ENCODE measurements around the gene CBLN1.

Gene CBLN1

DNA sequence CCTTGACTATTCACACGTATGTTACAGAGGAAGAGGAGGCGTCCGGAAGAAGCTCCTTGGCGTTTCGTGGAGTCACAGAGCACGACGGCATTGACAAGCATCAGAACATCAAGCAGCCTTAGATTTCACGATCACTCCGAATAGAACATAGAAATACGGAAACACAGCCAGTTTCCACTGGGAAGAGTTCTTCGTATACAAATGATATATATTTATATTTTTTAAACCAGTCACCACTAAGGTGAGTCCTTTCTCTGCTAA is 3.1 kb downstream of the CBLN1 start:
- DNase-seq (ENCODE audit: low read depth): no peak
- no peak overlapping the region for H3K4me3 ChIP-seq (ENCODE audit: low read length)
- no peak for TF ChIP-seq CTCF (conservative IDR thresholded peaks at IDR 0.05; ENCODE audit: low read length)

GRCh38 chr16:49277766-49278566 is 3.7 kb downstream of the CBLN1 start:
- DNase-seq (ENCODE audit: low read depth): no peak
- TF ChIP-seq CTCF (conservative IDR thresholded peaks at IDR 0.05; ENCODE audit: low read length): no peak
- H3K4me3 ChIP-seq (ENCODE audit: low read length): no peak overlapping the region

DNA sequence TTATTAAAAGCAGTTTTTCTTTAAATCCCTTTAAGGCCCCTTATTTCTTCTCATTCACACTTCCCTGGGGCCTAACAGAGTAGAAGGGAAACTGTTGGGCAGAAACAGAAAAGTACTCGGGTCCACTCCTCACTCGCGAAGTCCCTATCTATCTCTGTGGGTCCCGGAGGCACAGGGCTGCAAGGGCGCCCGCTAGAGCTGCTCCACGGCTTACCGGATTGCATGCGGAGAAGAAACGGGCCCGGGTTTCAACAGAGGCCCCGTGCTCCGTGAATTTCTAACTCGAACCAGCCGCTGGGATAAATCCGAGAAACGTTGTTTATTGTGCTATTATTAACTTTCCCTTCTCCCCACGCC is 4.3 kb downstream of the CBLN1 start:
- no peak overlapping the region for H3K4me3 ChIP-seq (ENCODE audit: low read length)
- DNase-seq (ENCODE audit: low read depth): no peak
- no peak for TF ChIP-seq CTCF (conservative IDR thresholded peaks at IDR 0.05; ENCODE audit: low read length)

GRCh38 chr16:49276646-49277385 is 4.8 kb downstream of the CBLN1 start:
- DNase-seq (ENCODE audit: low read depth): no peak
- H3K4me3 ChIP-seq (ENCODE audit: low read length): no peak overlapping the region

DNA sequence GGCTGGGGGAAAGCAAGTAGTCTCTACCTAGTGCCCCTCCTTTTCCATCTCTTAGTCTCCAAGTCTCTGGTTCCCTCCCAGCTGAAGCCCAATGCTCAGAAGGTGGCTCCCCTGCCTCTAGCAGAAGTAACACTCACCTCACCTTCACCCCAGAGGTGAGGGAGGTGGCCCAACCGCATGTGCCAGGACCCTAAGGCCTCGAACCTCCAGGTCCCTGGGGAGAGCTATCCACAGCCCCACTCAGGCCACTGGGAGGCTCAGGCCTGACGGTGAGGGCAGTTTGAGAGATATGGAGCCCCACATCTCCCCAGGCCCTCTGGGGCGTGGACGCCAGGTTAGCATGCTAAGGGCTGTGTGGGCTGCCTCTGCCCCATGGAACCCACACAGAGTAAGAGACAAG is 5.8 kb downstream of the CBLN1 start:
- no peak overlapping the region for H3K4me3 ChIP-seq (ENCODE audit: low read length)
- DNase-seq (ENCODE audit: low read depth): no peak
- no peak for TF ChIP-seq CTCF (conservative IDR thresholded peaks at IDR 0.05; ENCODE audit: low read length)

More at GRCh38 chr16:49276646-49277385, 4.8 kb downstream of the CBLN1 start:
- TF ChIP-seq CTCF (conservative IDR thresholded peaks at IDR 0.05; ENCODE audit: low read length): no peak

GRCh38 chr16:49275050-49275730 is 6.4 kb downstream of the CBLN1 start:
- H3K4me3 ChIP-seq (ENCODE audit: low read length): no peak overlapping the region
- no peak for TF ChIP-seq CTCF (conservative IDR thresholded peaks at IDR 0.05; ENCODE audit: low read length)
- DNase-seq (ENCODE audit: low read depth): no peak

Measured in AG10803 (cell line).